Neural progenitor cell (in vitro differentiated cells): ENCODE results near the gene CYFIP1. TPM values are rescaled to one million over a fixed set of nuclear protein-coding genes. Genes with fewer than 3 reads are reported as not detected.

Source experiments
- DNase-seq: peaks from one replicate; pipeline ENCODE4 v3.0.0-alpha.2; 2016; ENCODE audit warnings: low spot score
- H2AFZ ChIP-seq: fragments of 200-600 bp; sonication (generic); replicated peaks from 2 replicates; pipeline ENCODE4 v1.6.1; 2016; ENCODE audit warnings: antibody characterized with exemption
- H3F3A ChIP-seq: fragments of 200-600 bp; sonication (generic); 2 replicates; pipeline ENCODE4 v1.6.1; 2016; ENCODE audit warnings: antibody characterized with exemption, low read depth
- H3K27ac ChIP-seq: fragments of 200-600 bp; sonication (generic); 2 replicates; pipeline ENCODE4 v1.5.1; 2016; ENCODE audit warnings: mild to moderate bottlenecking
- H3K27me3 ChIP-seq: fragments of 200-600 bp; sonication (generic); 2 replicates; pipeline ENCODE4 v1.6.1; 2016; ENCODE audit warnings: mild to moderate bottlenecking, moderate library complexity
- H3K36me3 ChIP-seq: fragments of 200-600 bp; sonication (generic); 2 replicates; pipeline ENCODE4 v1.5.1; 2016
- H3K4me1 ChIP-seq: fragments of 200-600 bp; sonication (generic); 2 replicates; pipeline ENCODE4 v1.6.1; 2016; ENCODE audit warnings: mixed run types
- H3K4me2 ChIP-seq: fragments of 200-600 bp; sonication (generic); 2 replicates; pipeline ENCODE4 v1.6.1; 2016
- H3K4me3 ChIP-seq: fragments of 200-600 bp; sonication (generic); 2 replicates; pipeline ENCODE4 v1.5.1; 2016
- H3K79me2 ChIP-seq: fragments of 200-600 bp; sonication (generic); 2 replicates; pipeline ENCODE4 v1.6.1; 2016; ENCODE audit warnings: low read depth
- H3K9ac ChIP-seq: fragments of 200-600 bp; sonication (generic); 2 replicates; pipeline ENCODE4 v1.6.1; 2016
- H3K9me3 ChIP-seq: fragments of 200-600 bp; sonication (generic); 2 replicates; pipeline ENCODE4 v1.5.1; 2016; ENCODE audit warnings: low read depth
- H4K20me1 ChIP-seq: fragments of 200-600 bp; sonication (generic); 2 replicates; pipeline ENCODE4 v1.6.1; 2016; ENCODE audit warnings: low read depth
- H3K27ac Mint-ChIP-seq: 3 replicates; pipeline ENCODE4 v1.8.0; 2021; ENCODE audit warnings: mixed read lengths
- H3K27me3 Mint-ChIP-seq: 2 replicates; pipeline ENCODE4 v1.8.0; 2022; ENCODE audit warnings: low read depth, mild to moderate bottlenecking, inconsistent platforms, moderate library complexity, mixed read lengths; ENCODE audit not compliant: insufficient read depth
- H3K36me3 Mint-ChIP-seq: 3 replicates; pipeline ENCODE4 v1.8.0; 2021; ENCODE audit warnings: mixed read lengths
- H3K4me1 Mint-ChIP-seq: 3 replicates; pipeline ENCODE4 v1.8.0; 2021; ENCODE audit warnings: mixed read lengths
- H3K4me3 Mint-ChIP-seq: 3 replicates; pipeline ENCODE4 v1.8.0; 2021; ENCODE audit warnings: mild to moderate bottlenecking, moderate library complexity, mixed read lengths
- H3K9me3 Mint-ChIP-seq: 3 replicates; pipeline ENCODE4 v1.8.0; 2020; ENCODE audit warnings: mixed read lengths
- CTCF ChIP-seq: fragments of 200-600 bp; sonication (generic); IDR thresholded peaks from 2 replicates; pipeline ENCODE4 v1.5.1; 2017; ENCODE audit warnings: antibody characterized with exemption, mild to moderate bottlenecking
- EZH2 ChIP-seq: fragments of 200-600 bp; sonication (generic); IDR thresholded peaks from 2 replicates; pipeline ENCODE4 v1.6.1; 2017; ENCODE audit warnings: antibody characterized with exemption, mild to moderate bottlenecking, moderate library complexity
- EZH2phosphoT487 ChIP-seq: fragments of 200-600 bp; sonication (generic); IDR thresholded peaks from 2 replicates; pipeline ENCODE4 v1.6.1; 2017; ENCODE audit warnings: antibody characterized with exemption
- total RNA-seq: library from RNA; depleted of rRNA; stranded (reverse); fragments of >200 nt; gene quantifications from 2 replicates; pipeline ENCODE4 v1.2.3, GENCODE V29; 2015; ENCODE audit warnings: low replicate concordance

The CYFIP1 gene
- total RNA-seq, 1 donor from 2014 or later, result 94.6 TPM

- H3K4me3 ChIP-seq, result no peak overlapping the region
- no peak for DNase-seq
- H3F3A ChIP-seq, result no peaks in the 10 kb centered on the region
- H3K4me2 ChIP-seq, result no peak overlapping the region
- peak overlapping the region; percentile 88 for H3K27ac Mint-ChIP-seq
- H3K79me2 ChIP-seq, result peaks cover 52% of the 10 kb centered on the region
- TF ChIP-seq EZH2phosphoT487, result no peak
- no peak for TF ChIP-seq EZH2
- no peak for TF ChIP-seq CTCF
- no peaks in the 10 kb centered on the region for H3K9me3 ChIP-seq
- no peak overlapping the region for H3K4me3 Mint-ChIP-seq
- peaks cover 7% of the 10 kb centered on the region for H3K27me3 Mint-ChIP-seq
- no peaks in the 10 kb centered on the region for H3K9me3 Mint-ChIP-seq
- H3K36me3 Mint-ChIP-seq, result no peaks in the 10 kb centered on the region
- H3K9ac ChIP-seq, result no peak overlapping the region
- H3K27ac ChIP-seq, result no peak overlapping the region
- no peak overlapping the region for H2AFZ ChIP-seq
- peaks cover 8% of the 10 kb centered on the region for H3K27me3 ChIP-seq
- H3K4me1 Mint-ChIP-seq, result peaks cover 52% of the 10 kb centered on the region
- H4K20me1 ChIP-seq, result peaks cover 95% of the 10 kb centered on the region
- H3K36me3 ChIP-seq, result no peaks in the 10 kb centered on the region
- H3K4me1 ChIP-seq, result peaks cover 19% of the 10 kb centered on the region
Observed at GRCh38 chr15:22955544-22956119, 24.5 kb downstream of the CYFIP1 start.

- Histone ChIP-seq H3K4me1 (peaks cover 19% of the 10 kb centered on the region), H3K27ac (no peak overlapping the region), H3K4me3 (no peak overlapping the region), H3K9me3 (no peaks in the 10 kb centered on the region), H3K36me3 (no peaks in the 10 kb centered on the region), H3K4me2 (no peak overlapping the region), H3F3A (no peaks in the 10 kb centered on the region), H3K9ac (no peak overlapping the region), H3K27me3 (peaks cover 8% of the 10 kb centered on the region), H2AFZ (no peak overlapping the region), H3K79me2 (peaks cover 50% of the 10 kb centered on the region), H4K20me1 (peaks cover 96% of the 10 kb centered on the region)
- Mint-ChIP-seq H3K9me3 (no peaks in the 10 kb centered on the region), H3K36me3 (no peaks in the 10 kb centered on the region), H3K4me1 (peaks cover 56% of the 10 kb centered on the region), H3K27ac (no peak overlapping the region), H3K4me3 (no peak overlapping the region), H3K27me3 (peaks cover 5% of the 10 kb centered on the region)
- DNase-seq, result no peak
- TF ChIP-seq EZH2, result no peak
- no peak for TF ChIP-seq CTCF
- no peak for TF ChIP-seq EZH2phosphoT487
Observed at GRCh38 chr15:22954798-22955543, 25.2 kb downstream of the CYFIP1 start.

GRCh38 chr15:22954326-22954725 lies 25.8 kb downstream of the CYFIP1 start:
- Mint-ChIP-seq H3K36me3 (no peaks in the 10 kb centered on the region), H3K4me1 (peaks cover 58% of the 10 kb centered on the region)

More at GRCh38 chr15:22954326-22954725, 25.8 kb downstream of the CYFIP1 start:
- Mint-ChIP-seq H3K9me3 (no peaks in the 10 kb centered on the region), H3K27me3 (peaks cover 5% of the 10 kb centered on the region), H3K4me3 (no peak overlapping the region), H3K27ac (no peak overlapping the region)
- no peaks in the 10 kb centered on the region for H3K9me3 ChIP-seq
- H3K27ac ChIP-seq, result no peak overlapping the region
- H3K4me3 ChIP-seq, result no peak overlapping the region
- no peaks in the 10 kb centered on the region for H3F3A ChIP-seq
- H3K4me1 ChIP-seq, result peaks cover 19% of the 10 kb centered on the region
- H3K9ac ChIP-seq, result no peak overlapping the region
- H3K79me2 ChIP-seq, result peaks cover 50% of the 10 kb centered on the region
- no peak overlapping the region for H2AFZ ChIP-seq
- no peak for TF ChIP-seq EZH2phosphoT487
- no peak for TF ChIP-seq EZH2
- TF ChIP-seq CTCF, result no peak
- H3K4me2 ChIP-seq, result no peak overlapping the region
- H3K27me3 ChIP-seq, result peaks cover 8% of the 10 kb centered on the region
- H4K20me1 ChIP-seq, result peaks cover 94% of the 10 kb centered on the region
- DNase-seq, result no peak
- H3K36me3 ChIP-seq, result no peaks in the 10 kb centered on the region
